Smooth muscle cell (in vitro differentiated cells): ENCODE results near the gene ZNF592. TPM values are rescaled to one million over a fixed set of nuclear protein-coding genes. Genes with fewer than 3 reads are reported as not detected.

Experiments used
- DNase-seq: peaks from one replicate; lab custom pipeline; 2025; ENCODE audit not compliant: unreplicated experiment; lab: John Stamatoyannopoulos, UW
- H2AFZ ChIP-seq: fragments of 200-600 bp; sonication (generic); 2 replicates; pipeline ENCODE4 v1.6.0; 2016; ENCODE audit warnings: antibody characterized with exemption, low read depth, mild to moderate bottlenecking
- H3F3A ChIP-seq: fragments of 200-600 bp; sonication (generic); 2 replicates; pipeline ENCODE4 v1.6.0; 2017; ENCODE audit warnings: antibody characterized with exemption, low read depth
- H3K27ac ChIP-seq: fragments of 200-600 bp; sonication (generic); 2 replicates; pipeline ENCODE4 v1.5.1; 2016; ENCODE audit warnings: low read depth, mild to moderate bottlenecking
- H3K27me3 ChIP-seq: fragments of 200-600 bp; sonication (generic); 2 replicates; pipeline ENCODE4 v1.6.1; 2016; ENCODE audit warnings: low read depth, mild to moderate bottlenecking
- H3K36me3 ChIP-seq: fragments of 200-600 bp; sonication (generic); 2 replicates; pipeline ENCODE4 v1.5.1; 2016; ENCODE audit warnings: low read depth
- H3K4me1 ChIP-seq: fragments of 200-600 bp; sonication (generic); 2 replicates; pipeline ENCODE4 v1.5.1; 2016; ENCODE audit warnings: low read depth
- H3K4me2 ChIP-seq: fragments of 200-600 bp; sonication (generic); 2 replicates; pipeline ENCODE4 v1.6.0; 2016; ENCODE audit warnings: mild to moderate bottlenecking
- H3K4me3 ChIP-seq: fragments of 200-600 bp; sonication (generic); 2 replicates; pipeline ENCODE4 v1.5.1; 2016; ENCODE audit warnings: mild to moderate bottlenecking
- H3K79me2 ChIP-seq: fragments of 200-600 bp; sonication (generic); 2 replicates; pipeline ENCODE4 v1.6.0; 2016; ENCODE audit warnings: low read depth, mild to moderate bottlenecking
- H3K9ac ChIP-seq: fragments of 200-600 bp; sonication (generic); 2 replicates; pipeline ENCODE4 v1.6.0; 2016; ENCODE audit warnings: low read depth
- H3K9me3 ChIP-seq: fragments of 200-600 bp; sonication (generic); replicated peaks from 2 replicates; pipeline ENCODE4 v1.5.1; 2016; ENCODE audit warnings: low read depth
- H4K20me1 ChIP-seq: fragments of 200-600 bp; sonication (generic); 2 replicates; pipeline ENCODE4 v1.6.0; 2016; ENCODE audit warnings: low read depth
- CTCF ChIP-seq: fragments of 200-600 bp; sonication (generic); IDR thresholded peaks from 2 replicates; pipeline ENCODE4 v1.5.1; 2017; ENCODE audit warnings: borderline replicate concordance, mild to moderate bottlenecking, antibody characterized with exemption; ENCODE audit not compliant: insufficient read depth, poor library complexity, severe bottlenecking
- WGBS: methylation state at CpG from one replicate; pipeline ENCODE4 v1.1.7; 2016; ENCODE audit warnings: low lambda C conversion rate; 5-methylcytosine and 5-hydroxymethylcytosine counted together
- polyA plus RNA-seq: library from polyadenylated mRNA; unstranded; fragments of >200 nt; fragmentation: Nextera tagmentation; extraction: Ambion mirVana; gene quantifications from 2 replicates; pipeline ENCODE4 v1.2.1, GENCODE V29; 2016
- total RNA-seq: library from RNA; depleted of rRNA; stranded (reverse); fragments of >200 nt; gene quantifications from 2 replicates; pipeline ENCODE4 v1.2.3, GENCODE V29; 2014

The ZNF592 gene
- total and polyA plus RNA-seq, 2 experiments from 2014 or later = 10.7 to 10.8 TPM

DNA sequence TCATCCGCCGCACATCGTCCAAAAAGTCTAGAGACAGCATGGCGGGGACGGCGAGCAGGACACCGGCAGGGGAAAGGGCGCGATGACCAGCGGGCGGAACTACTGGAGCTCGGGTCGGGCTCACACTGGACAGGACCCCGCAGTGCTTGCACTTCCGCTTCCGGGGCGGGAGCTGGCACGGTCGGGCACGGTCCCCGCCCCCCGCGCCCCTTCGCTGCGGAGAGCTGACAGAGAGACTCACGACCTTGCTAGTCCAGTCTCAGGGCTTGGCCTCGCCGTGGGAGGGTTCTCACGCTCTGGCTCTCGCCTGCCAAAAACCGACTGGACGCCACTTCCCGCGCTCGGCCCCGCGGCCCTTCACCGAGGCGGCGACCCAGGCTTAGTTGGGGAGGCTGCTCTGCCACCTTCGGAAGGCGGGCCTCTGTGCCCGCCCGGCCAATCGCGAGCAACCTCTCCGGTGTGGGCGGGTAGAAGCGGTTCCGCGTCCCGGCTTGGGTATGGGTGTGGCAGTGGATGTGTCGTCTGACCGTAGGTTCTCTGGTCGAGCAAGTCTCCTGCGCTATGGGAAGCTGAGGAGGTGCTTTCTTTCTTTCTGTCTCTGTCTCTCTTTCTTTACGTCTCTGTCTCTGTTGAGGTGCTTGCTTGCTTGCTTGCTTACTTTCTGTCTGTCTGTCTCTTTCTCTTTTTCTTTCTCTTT, 32.2 kb upstream of the ZNF592 start, which contains the start of gene SEC11A:
Gene SEC11A (minus strand): TSS at position 104 of the 697 bp plus-strand sequence. CDS start 64 bp downstream, at position 40.
- Histone ChIP-seq H3K4me1 (peaks cover 10% of the 10 kb centered on the region), H3K36me3 (no peaks in the 10 kb centered on the region), H4K20me1 (peaks cover 39% of the 10 kb centered on the region), H3F3A (peaks cover 8% of the 10 kb centered on the region), H2AFZ (peak within 1 kb of the TSS; percentile 96), H3K79me2 (peaks cover 50% of the 10 kb centered on the region), H3K9me3 (no peaks in the 10 kb centered on the region), H3K4me2 (peak within 1 kb of the TSS; percentile 95), H3K9ac (peak within 1 kb of the TSS; percentile 77), H3K27me3 (no peaks in the 10 kb centered on the region), H3K27ac (peak within 1 kb of the TSS; percentile 72), H3K4me3 (peak within 1 kb of the TSS; percentile 77)
- under 1% methylated on average over 49 of the region's 57 CpGs for WGBS
- TF ChIP-seq CTCF = no peak
- DNase-seq = peak; percentile 97

GRCh38 chr15:84721371-84721770, 27.0 kb upstream of the ZNF592 start:
- Histone ChIP-seq H3K4me2 (no peak overlapping the region), H3K27me3 (no peaks in the 10 kb centered on the region), H3K4me1 (peaks cover 5% of the 10 kb centered on the region), H3K36me3 (no peaks in the 10 kb centered on the region), H3K27ac (no peak overlapping the region), H2AFZ (no peak overlapping the region), H3K79me2 (peaks cover 7% of the 10 kb centered on the region), H3F3A (peaks cover 14% of the 10 kb centered on the region), H3K9me3 (no peaks in the 10 kb centered on the region), H3K9ac (no peak overlapping the region), H4K20me1 (no peaks in the 10 kb centered on the region), H3K4me3 (no peak overlapping the region)
- no peak for TF ChIP-seq CTCF
- DNase-seq = no peak
- WGBS = 51% methylated on average over 2 of the region's 2 CpGs

DNA sequence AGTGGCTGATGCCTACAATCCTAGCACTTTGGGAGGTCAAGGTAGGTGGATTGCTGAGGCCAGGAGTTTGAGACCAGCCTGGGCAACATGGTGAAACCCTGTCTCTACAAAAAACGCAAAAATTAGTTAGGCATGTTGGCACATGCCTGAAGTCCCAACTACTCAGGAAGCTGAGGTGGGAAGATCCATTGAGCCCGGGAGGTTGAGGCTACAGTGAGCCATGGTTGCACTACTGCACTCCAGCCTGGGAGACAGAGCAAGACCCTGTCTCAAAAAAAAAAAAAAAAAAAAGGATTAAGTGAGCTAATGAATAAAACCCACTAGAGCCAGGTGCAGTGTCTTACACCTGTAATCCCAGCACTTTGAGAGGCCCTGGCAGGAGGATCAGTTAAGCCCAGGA, 25.8 kb upstream of the ZNF592 start:
- DNase-seq = no peak
- H3K9ac ChIP-seq = no peak overlapping the region
- H3K4me1 ChIP-seq = peaks cover 5% of the 10 kb centered on the region
- no peak overlapping the region for H3K27ac ChIP-seq
- no peak overlapping the region for H2AFZ ChIP-seq
- H3K4me2 ChIP-seq = no peak overlapping the region
- H3F3A ChIP-seq = peaks cover 14% of the 10 kb centered on the region
- H3K4me3 ChIP-seq = no peak overlapping the region
- no peaks in the 10 kb centered on the region for H3K27me3 ChIP-seq
- no peaks in the 10 kb centered on the region for H3K36me3 ChIP-seq
- TF ChIP-seq CTCF = no peak
- WGBS = 94% methylated on average over 2 of the region's 2 CpGs
- H3K9me3 ChIP-seq = no peaks in the 10 kb centered on the region
- peaks cover under 1% of the 10 kb centered on the region for H3K79me2 ChIP-seq
- H4K20me1 ChIP-seq = no peaks in the 10 kb centered on the region

- Histone ChIP-seq H3K4me1 (peaks cover 5% of the 10 kb centered on the region), H3K36me3 (no peaks in the 10 kb centered on the region), H3K79me2 (no peaks in the 10 kb centered on the region), H3K4me3 (no peak overlapping the region), H3K9me3 (no peaks in the 10 kb centered on the region), H3F3A (peaks cover 14% of the 10 kb centered on the region), H3K27ac (peak overlapping the region; percentile 67), H3K4me2 (peak overlapping the region; percentile 47), H3K9ac (no peak overlapping the region), H4K20me1 (no peaks in the 10 kb centered on the region), H3K27me3 (no peaks in the 10 kb centered on the region), H2AFZ (no peak overlapping the region)
- 0% methylated on average over 1 of the region's 1 CpG for WGBS
- no peak for TF ChIP-seq CTCF
- no peak for DNase-seq
Observed at GRCh38 chr15:84725001-84725491, 23.3 kb upstream of the ZNF592 start.
